Endothelial cell of umbilical vein (primary cell): Measurements from ENCODE around the gene SMARCE1.

Experiments
- EZH2 ChIP-seq: IDR thresholded peaks from 2 replicates; pipeline ENCODE4 v1.6.1; 2012; ENCODE audit warnings: borderline replicate concordance, low read depth, mild to moderate bottlenecking, moderate library complexity, low read length, inconsistent platforms; ENCODE audit not compliant: severe bottlenecking
- GATA2 ChIP-seq: IDR thresholded peaks from 2 replicates; pipeline ENCODE4 v1.7.0; 2011; ENCODE audit warnings: low read depth, mild to moderate bottlenecking, moderate library complexity, mixed read lengths, low read length; ENCODE audit not compliant: insufficient read length, insufficient read depth
- MAX ChIP-seq: IDR thresholded peaks from 2 replicates; pipeline ENCODE4 v1.6.1; 2011; ENCODE audit not compliant: insufficient read depth, insufficient read length
- MYC ChIP-seq: IDR thresholded peaks from one replicate; pipeline ENCODE4 v1.6.1; 2011; ENCODE audit warnings: mild to moderate bottlenecking, low read depth, low read length
- POLR2A ChIP-seq: IDR thresholded peaks from 2 replicates; pipeline ENCODE4 v1.6.1; 2012; ENCODE audit warnings: low read depth, mild to moderate bottlenecking, control low read depth, low read length
- POLR2AphosphoS5 ChIP-seq: IDR thresholded peaks from 2 replicates; pipeline ENCODE4 v1.6.1; 2012; ENCODE audit warnings: low read depth, mild to moderate bottlenecking, control low read depth, low read length, moderate library complexity; ENCODE audit not compliant: insufficient read depth
- TF ChIP-seq, protein P1 (sequence below), 2 donors: IDR thresholded peaks; 1 replicate in 1 of 2; 2 replicates in 1 of 2; pipeline ENCODE4 v1.5.1; 2011; ENCODE audit warnings: low read length in 2 of 2, mild to moderate bottlenecking in 2 of 2, moderate library complexity in 2 of 2, control low read depth in 1 of 2, inconsistent platforms in 1 of 2, low read depth in 1 of 2; ENCODE audit not compliant: insufficient read depth in 1 of 2; ENCODE audit errors: extremely low read depth in 1 of 2

DNA sequence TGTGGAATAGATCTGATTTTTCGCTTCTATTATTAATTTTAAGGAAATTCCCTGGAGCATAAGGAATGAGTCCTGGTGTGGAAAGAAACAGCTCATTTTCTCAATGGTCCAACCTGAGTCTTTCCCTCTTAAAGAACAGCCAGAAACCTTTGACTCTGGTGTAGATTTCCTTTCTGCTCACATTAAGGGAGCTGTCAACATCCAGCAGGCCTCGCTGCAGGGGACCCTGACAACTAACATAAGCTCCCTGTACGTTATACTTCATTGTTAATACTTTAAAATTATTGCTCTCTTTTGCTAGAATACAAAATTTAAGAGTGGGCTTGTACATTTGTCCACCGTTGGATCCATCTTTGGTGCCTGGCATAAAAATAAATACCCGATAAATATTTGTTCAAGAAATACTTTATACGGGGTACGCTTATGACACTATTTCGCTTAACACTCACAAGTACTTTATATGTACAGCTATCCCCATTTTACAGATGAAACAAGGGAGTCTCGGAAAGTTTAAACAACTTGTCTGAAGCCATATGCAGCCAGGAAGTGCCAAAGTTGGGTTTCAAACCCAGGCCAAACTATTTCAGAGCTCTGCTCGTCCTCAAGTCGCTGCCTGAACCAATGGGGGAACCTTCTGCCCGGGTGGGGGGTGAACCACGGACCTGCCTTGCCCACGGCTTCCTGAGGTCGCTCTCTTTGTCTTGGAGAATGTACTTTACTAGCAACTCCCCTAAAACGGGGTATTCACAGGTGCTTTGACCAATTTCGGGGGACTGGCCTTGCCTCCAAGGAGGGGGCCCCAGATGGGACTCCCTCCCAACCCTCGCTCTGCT lies 611 bp downstream of the SMARCE1 start:
- TF ChIP-seq, protein P1, sequence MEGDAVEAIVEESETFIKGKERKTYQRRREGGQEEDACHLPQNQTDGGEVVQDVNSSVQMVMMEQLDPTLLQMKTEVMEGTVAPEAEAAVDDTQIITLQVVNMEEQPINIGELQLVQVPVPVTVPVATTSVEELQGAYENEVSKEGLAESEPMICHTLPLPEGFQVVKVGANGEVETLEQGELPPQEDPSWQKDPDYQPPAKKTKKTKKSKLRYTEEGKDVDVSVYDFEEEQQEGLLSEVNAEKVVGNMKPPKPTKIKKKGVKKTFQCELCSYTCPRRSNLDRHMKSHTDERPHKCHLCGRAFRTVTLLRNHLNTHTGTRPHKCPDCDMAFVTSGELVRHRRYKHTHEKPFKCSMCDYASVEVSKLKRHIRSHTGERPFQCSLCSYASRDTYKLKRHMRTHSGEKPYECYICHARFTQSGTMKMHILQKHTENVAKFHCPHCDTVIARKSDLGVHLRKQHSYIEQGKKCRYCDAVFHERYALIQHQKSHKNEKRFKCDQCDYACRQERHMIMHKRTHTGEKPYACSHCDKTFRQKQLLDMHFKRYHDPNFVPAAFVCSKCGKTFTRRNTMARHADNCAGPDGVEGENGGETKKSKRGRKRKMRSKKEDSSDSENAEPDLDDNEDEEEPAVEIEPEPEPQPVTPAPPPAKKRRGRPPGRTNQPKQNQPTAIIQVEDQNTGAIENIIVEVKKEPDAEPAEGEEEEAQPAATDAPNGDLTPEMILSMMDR (IDR thresholded peaks at IDR 0.05; ENCODE audit: extremely low read depth in 1 of 2, insufficient read depth in 1 of 2, low read depth in 1 of 2, low read length in 2 of 2), result no peak
- TF ChIP-seq POLR2A (no peak), EZH2 (no peak), MAX (no peak), GATA2 (no peak), POLR2AphosphoS5 (no peak), MYC (no peak)
